ENCODE data around the gene DQX1.

Gene DQX1

DNA sequence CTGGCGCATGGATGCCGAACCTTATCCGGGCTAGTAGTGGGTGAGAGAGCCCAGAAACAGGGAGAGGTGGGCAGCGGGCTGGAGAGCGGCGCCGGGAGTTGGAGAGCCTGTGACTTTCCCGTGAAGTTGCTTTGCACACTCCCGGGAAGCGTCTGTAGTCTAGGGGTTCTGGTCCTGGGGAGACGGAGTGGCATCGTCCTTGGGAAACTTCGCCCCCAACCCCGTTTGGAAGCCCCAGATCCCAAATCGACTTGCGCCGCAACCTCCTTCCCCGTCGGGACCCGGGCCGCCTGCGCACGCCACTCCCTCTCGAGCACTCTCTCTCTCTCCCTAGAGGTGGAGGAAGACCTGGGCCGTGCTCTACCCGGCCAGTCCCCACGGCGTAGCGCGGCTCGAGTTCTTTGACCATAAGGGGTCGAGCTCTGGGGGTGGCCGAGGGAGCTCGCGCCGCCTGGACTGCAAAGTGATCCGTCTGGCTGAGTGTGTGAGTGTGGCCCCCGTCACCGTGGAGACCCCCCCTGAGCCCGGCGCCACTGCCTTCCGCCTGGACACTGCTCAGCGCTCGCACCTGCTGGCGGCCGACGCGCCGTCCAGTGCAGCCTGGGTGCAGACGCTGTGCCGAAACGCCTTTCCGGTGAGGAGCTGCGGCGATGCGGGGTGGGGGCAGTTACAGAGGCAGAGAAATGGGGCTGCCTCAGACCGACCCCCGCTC, 28.9 kb upstream of the DQX1 start:
- DNase-seq: peak; percentile 44 to 63 (median 46)

GRCh38 chr2:74553892-74554819, 28.1 kb upstream of the DQX1 start, which contains the start of the genes DOK1 and LOXL3:
Gene DOK1, plus strand, starts transcription at chr2:74554720. Its CDS starts 35 bp downstream, at chr2:74554755.
Gene LOXL3, minus strand, starts transcription at chr2:74553942. Its CDS starts 1,308 bp downstream, at chr2:74552634.
- peak; percentile 84 to 95 (median 92) for DNase-seq

GRCh38 chr2:74552914-74553811, 27.1 kb upstream of the DQX1 start:
- DNase-seq: no peak

DNA sequence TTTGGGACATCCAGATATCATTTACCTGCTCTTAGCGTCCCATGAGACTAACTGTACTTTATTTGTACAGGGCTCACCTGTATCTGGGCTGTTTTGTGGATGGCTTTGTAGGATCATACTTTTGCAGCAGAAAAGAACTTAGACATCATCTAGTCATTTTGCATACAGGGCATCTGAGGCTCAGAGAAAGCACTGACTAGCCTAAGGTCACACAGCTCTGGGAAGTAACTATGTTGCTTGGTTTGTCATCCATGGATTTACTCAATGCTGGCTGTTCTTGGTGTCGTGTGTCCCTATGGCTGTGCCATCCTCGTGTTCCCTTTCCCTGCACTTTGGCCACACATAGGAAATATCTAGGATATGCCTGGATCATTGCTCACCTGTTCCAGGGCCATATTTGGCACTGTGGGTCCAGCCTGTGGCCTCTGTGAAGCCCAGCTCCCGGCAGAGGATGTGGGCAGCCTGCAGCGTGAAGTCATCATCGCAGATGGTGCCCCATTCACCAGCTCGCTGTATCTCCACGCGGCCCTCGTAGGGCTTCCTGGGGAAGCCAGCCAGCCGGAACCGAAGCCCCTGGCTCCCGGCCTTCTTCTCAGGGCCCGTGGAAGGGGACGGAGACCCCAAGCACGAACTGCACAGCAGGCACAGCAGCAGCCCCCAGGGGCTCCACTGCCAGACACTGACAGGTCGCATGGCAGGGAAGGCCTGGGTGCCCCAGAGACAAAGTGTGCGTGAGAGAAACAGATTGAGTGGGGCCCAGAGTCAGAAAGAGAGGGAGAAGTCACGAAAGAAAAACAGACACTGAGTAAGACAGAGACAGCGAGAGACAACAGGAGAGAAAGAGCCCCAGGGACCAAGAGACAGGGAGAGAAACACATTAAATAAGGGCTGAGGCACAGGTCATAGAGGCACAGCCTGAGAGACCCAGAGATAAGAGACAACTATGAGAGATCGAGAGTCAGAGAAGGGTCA, 26.2 kb upstream of the DQX1 start:
- DNase-seq: no peak

DNA sequence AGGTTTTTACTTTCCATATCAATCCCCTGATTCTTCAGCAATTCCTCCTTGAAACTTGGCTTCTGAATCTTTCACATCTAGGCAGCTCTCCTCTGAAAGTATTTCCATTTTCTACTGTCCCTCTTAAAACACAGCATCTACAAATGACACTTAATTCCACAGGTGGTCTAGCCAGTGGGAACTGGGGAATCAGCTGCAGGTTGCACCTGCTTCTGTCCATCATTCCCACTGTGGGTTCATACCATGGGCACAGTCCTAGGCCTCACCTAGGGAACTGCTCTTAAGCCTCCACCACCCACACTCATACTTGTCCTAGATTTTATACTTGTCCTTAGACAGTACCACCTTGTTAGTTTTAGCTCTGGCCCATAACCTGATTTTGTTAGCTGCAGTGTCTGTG, 25.5 kb upstream of the DQX1 start:
- no peak for DNase-seq

GRCh38 chr2:74550231-74550630, 24.2 kb upstream of the DQX1 start:
- DNase-seq: no peak

DNA sequence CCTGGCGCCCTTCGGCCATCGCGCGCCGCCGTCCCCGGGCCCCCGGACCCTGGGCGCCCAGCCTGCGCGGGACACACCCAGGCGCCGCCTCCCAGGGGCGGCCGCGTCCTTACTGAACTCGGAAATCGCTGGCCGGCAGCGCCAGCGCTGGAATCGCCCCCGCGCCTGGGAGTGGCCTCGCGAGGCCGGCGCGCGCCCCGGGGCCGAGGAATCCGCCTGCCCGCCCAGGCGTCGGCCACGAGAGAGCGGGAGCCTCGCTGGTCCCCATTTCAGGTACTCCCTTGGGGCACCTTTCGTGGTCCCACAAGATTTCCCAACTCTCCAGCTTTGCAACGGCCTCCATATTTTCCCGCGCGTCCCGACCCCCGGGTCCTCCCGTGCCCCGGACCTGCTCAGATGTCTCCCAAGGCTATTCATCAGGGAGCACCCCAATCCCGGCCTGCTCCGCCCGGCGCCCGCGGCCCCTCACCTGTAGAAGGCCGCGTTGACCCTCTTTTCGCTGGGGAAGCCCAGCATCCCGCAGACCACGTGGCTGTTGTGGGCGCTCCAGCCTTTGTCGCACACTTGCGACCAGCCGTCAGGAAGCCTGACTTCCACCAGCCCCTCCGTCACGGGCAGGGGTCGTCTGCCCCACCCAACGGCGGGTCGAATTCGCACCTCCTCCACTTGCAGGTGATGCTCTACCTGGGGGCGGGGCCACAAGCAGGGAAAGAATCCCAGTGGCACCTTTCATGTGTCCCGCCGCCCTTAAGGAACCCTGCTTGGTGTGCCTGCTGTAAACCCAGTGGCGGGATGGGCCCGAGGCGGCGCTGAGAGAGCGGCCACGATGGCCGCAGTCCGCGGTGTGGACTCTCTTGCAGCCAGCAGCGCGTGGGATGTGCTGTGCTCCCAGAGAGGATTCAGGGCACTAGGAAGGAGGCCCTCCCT, 23.1 kb upstream of the DQX1 start:
- DNase-seq: peak; percentile 78 to 92 (median 84)

DNA sequence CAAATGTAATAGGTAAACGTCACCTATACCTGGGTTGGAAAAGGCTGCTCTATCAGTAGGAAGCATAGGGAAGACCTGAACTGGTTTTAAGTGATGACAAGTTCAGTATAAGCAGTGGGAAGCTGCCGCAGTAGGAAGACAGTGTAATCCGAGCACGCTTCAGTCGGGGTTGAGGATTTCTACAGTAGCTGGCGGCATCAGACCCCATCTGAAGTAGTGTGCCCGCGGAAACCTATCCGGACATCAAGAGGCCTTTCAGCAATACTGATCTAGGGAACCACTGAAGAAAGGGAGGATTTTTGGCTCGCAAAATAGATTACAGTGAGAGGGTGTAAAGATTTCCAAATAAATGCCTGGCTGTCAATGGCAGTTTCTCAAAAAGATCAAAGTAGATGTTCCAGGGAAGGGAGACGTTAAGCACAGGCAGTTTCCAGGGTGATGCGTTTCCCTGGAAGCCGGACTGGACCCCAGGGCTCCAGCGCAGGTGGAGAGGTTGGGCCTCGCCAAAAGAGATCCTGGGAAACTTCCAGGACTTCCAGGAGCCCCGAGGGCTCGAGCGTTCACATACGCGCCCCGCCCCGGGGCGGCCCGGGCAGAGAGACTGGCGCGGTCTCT, 22.4 kb upstream of the DQX1 start:
- no peak for DNase-seq

DNA sequence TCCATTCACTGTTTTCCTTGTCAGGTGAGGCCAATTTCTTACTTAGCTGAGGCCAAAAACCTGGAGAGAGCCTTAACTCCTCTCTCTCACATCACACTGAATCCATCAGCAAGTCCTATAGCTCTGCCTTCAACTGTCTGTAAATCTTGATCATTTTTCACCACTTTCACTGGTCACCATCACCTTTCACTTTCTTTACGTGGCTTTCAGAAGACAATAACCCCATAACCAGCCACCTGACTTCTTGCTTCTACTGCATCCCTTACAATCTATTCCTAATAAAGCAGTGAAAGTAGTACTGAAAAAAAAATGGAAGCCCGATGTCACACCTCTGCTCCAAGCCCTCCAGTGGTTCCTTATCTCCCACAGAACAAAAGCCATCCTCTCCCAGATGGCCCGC, 20.0 kb upstream of the DQX1 start:
- no peak for DNase-seq

DNA sequence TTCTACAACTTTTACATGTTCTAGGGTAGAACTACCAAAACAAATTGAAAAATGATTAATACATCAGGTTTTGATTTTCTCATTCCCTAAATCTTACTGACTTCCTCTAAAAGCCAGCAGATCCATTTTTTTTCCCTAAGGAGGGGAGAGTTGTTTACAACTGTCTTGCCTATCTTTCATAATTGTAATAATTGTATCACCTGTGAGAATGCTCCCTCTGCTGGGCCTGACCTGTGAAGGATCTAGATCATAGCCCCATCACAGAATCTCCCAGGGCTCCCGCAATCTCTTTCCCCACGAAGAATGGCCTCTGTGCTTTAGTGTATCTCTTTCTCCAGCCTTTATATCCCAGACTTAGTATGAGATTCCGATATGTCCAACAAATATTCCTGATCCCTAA, 18.6 kb upstream of the DQX1 start:
- no peak for DNase-seq

DNA sequence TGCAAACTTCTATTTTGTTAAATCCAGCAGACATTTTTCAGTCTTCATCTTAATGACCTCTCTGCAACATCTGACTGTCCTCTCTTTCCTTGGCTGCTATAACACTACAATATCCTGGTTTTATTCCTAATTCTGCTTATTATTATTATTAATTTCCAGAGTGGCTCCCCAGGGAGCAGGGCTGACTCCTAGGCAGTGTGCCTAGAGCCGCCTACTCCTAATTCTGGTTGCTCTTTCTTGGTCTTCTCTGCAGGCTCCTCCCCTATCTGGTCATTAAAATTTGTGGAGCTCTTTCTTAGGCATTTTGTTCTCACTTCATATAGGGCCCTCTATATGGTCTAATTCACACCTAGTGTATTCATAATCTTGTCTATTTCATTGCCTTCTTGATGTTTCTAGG, 16.9 kb upstream of the DQX1 start:
- DNase-seq: no peak

DNA sequence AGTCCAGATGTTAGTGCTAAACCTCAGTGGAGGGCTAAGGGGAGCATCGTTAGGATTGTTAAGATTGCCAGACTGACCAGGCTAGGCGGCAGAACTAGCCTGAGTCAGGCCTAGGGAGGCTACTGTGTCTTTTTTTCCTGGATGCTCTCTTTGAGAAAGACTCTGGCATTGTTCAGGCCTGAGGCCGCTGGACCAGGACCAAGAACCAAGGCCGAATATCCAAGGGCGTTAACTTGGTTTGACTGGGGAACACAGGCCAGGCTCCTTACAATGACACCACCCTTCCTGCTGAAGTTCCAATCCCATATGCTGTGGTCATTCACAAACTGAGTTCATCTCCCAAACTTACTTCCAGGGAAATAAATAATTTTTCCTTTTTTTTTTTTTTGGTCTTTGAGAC, 14.3 kb upstream of the DQX1 start:
- DNase-seq: no peak

DNA sequence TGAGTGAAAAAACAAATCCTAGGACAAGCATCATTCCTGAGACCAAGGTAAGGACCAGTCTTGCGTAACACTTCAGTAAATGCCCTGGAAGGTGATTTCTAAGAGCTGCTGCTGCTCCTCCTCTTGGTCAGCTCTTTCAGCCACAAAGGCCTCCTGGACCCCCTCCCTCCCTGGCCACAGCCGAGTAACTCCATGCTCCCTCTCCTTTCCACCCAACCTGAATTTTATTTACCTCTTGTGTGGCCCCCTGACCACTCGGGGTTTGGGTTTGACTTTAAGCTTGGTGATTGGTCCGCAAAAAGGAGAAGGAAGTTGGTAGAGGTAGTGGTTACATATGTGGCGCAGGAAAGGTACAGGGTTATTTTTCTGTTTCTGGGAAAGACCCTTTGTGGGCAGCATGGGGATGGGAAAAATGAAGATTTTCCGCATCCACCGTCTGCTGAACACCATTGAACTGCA, 12.9 kb upstream of the DQX1 start:
- DNase-seq: no peak

DNA sequence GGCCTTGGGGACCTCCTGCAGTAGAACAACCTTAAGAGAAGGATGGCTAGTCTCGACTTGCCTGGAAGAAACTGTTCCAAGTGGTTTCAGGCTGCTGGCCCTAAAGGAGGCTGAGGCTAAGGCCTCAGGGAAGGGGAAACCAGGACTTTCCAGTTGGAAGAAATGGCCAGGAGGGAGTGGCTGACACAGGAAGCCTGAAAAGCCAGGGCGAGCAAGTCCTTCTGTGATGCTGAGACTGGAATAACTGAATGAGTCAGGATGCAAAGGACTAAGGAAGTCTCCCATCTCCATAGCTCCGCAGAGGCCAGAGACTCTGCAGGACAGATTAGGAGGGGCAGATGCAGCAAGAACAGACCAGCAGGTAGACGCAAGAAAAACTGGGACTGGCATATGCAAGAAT, 11.1 kb upstream of the DQX1 start:
- DNase-seq: no peak

DNA sequence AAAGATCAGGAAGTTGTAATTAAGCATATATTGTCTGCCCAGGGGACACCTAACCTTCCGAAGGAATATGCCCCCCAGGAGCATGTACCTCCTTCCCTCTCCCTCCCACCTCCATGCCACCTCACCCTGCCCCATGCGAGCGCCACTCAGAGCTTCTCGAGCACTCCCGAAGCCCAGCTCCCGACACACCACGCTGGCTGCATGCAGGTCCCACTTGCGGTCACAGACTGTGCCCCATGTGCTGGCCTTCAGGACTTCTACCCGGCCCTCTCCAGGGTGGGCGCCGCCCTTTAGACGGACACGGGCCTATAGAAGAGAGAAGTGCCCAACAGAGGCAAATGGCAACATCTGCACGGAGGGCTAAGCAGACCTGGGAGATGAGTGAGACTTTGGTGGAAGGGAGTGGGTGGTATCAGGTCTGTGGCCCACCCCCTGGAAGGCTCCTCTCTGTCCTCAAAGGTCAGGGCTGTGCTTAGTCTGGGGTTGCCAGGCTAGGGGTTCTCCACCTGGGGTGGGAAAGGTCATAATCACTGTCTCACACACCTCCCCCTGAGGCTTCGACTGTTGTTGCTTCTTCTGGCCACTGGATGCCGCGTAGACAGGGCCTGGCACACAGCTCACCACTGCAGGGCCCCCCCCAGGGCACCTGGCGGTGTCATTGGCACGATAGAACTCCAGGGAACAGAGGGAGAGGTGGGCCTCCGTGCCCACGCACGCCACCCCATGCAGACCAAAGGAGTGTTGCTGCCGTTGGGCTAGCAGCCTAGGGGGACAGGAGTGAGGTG, 10.3 kb upstream of the DQX1 start:
- no peak for DNase-seq

- no peak for DNase-seq
Observed at GRCh38 chr2:74535440-74535965, 9.5 kb upstream of the DQX1 start.

- DNase-seq: no peak
Observed at GRCh38 chr2:74534411-74534810, 8.4 kb upstream of the DQX1 start.

- DNase-seq: no peak
Observed at GRCh38 chr2:74533464-74533863, 7.4 kb upstream of the DQX1 start.

- DNase-seq: peak; percentile 56 to 78 (median 68)
Observed at GRCh38 chr2:74532222-74532621, 6.2 kb upstream of the DQX1 start.

All from suppressor macrophage treated with lipopolysaccharide for 1 hour (primary cell).